ENCODE data around the gene VPS33B.

- TF ChIP-seq CTCF (IDR thresholded peaks at IDR 0.05 in 8 of 11, conservative IDR thresholded peaks at IDR 0.05 in 3 of 11) (peak in 10 of 11 experiments; percentile 19 to 74 (median 62)), POLR2A (IDR thresholded peaks at IDR 0.05) (no peak)
Observed at GRCh38 chr15:91055548-91056331, 33.3 kb upstream of the VPS33B start.

Measured in spleen (tissue), 7 donors.